ENCODE measurements around the gene SH3PXD2A.

- TF ChIP-seq CTCF (IDR thresholded peaks at IDR 0.05 in 4 of 5, conservative IDR thresholded peaks at IDR 0.05 in 1 of 5), result no peak
- no peak for TF ChIP-seq POLR2A (IDR thresholded peaks at IDR 0.05)
These were observed 35.3 kb upstream of the SH3PXD2A start for GRCh38 chr10:103890688-103891087.

All from gastrocnemius medialis (tissue), 4 donors.